ENCODE results near the gene TUBB3. TPM values are rescaled to one million over a fixed set of nuclear protein-coding genes. Genes with fewer than 3 reads are reported as not detected.
"Not testable (repeated sequence)": the region's sequence is repeated elsewhere in the genome, so short reads cannot be mapped to it uniquely, and the experiment has no call there.

TUBB3 gene
- total and polyA plus RNA-seq, 7 donors, result 0.46 to 35.0 (median 23.5) TPM

DNA sequence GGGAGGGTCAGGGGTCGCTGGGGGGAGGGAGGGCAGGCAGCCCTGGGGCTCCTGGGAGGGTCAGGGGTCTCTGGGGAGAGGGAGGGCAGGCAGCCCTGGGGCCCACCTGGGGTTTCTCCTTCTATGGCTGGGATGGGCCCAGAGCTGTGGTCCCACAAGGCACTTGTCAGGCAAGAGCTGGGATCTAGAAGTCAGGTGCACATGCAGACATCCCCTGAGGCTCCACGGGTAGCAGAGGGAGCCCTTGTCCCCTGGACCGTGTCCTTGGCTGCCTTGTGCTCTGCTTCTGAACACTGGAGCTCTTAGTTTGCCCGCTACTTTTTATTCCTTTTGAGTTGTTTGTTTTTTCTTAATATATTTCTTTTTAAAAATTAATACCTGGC lies 1.8 kb downstream of the TUBB3 start:
- H3K4me1 ChIP-seq, result peaks cover 0 to 58% (median 49%) of the 10 kb centered on the region in 4 donors
- intact Hi-C loops (cut with DNase I), result no loop called here

DNA sequence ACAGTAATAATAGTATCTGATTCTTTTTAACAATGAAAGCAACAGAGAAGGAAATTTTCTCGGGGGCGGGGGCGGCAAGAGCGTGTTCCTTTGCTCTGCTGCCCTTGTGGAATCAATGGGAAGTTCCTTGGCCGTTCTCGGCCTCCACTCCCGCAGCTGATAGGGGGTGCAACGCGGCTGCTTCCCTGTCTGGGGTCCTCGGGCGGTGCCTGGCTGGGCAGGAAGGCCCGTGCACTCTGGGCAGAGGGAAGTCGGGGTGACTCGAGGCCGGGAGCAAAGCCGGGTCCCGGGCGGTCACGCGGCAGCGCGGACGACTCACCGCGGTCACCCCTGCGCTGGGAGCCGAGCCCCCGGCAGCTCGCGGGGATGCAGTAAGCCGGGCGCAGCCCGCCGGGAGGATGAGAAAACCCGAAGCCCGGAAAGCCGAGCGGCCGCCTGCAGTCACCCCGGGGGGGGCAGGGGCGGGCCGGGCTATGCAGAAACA lies 2.5 kb downstream of the TUBB3 start:
- Histone ChIP-seq H3K4me3 (peak overlapping the region in 3 of 4 donors; percentile 23 to 50 (median 49)), H3K4me1 (peaks cover 0 to 57% (median 49%) of the 10 kb centered on the region in 4 donors), H3K36me3 (no peaks in the 10 kb centered on the region), H3K27ac (peak overlapping the region in 1 of 4 donors; percentile 40), H3K9me3 (no peaks in the 10 kb centered on the region), H3K27me3 (peaks cover 9 to 49% (median 30%) of the 10 kb centered on the region in 3 donors)
- DNase-seq, result no peak
- TF ChIP-seq EP300 (IDR thresholded peaks at IDR 0.05) (no peak), POLR2AphosphoS5 (IDR thresholded peaks at IDR 0.05) (no peak), POLR2A (IDR thresholded peaks at IDR 0.05) (no peak)
- TF ChIP-seq, protein P1, sequence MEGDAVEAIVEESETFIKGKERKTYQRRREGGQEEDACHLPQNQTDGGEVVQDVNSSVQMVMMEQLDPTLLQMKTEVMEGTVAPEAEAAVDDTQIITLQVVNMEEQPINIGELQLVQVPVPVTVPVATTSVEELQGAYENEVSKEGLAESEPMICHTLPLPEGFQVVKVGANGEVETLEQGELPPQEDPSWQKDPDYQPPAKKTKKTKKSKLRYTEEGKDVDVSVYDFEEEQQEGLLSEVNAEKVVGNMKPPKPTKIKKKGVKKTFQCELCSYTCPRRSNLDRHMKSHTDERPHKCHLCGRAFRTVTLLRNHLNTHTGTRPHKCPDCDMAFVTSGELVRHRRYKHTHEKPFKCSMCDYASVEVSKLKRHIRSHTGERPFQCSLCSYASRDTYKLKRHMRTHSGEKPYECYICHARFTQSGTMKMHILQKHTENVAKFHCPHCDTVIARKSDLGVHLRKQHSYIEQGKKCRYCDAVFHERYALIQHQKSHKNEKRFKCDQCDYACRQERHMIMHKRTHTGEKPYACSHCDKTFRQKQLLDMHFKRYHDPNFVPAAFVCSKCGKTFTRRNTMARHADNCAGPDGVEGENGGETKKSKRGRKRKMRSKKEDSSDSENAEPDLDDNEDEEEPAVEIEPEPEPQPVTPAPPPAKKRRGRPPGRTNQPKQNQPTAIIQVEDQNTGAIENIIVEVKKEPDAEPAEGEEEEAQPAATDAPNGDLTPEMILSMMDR (IDR thresholded peaks at IDR 0.05), result no peak
- intact Hi-C loops (cut with DNase I), result no loop called here
- WGBS, 2 donors, result 2% methylated on average over 42 of the region's 42 CpGs

More for the DNA sequence above, 1.8 kb downstream of the TUBB3 start:
- H3K4me3 ChIP-seq, result no peak overlapping the region
- no peaks in the 10 kb centered on the region for H3K9me3 ChIP-seq
- no peak overlapping the region for H3K27ac ChIP-seq
- no peak for DNase-seq
- H3K36me3 ChIP-seq, result no peaks in the 10 kb centered on the region
- WGBS, 2 donors, result 17 to 21% methylated on average over 4 of the region's 4 CpGs
- TF ChIP-seq POLR2AphosphoS5 (IDR thresholded peaks at IDR 0.05), result no peak
- TF ChIP-seq POLR2A (IDR thresholded peaks at IDR 0.05), result no peak
- TF ChIP-seq, protein P1 (IDR thresholded peaks at IDR 0.05), result no peak
- TF ChIP-seq EP300 (IDR thresholded peaks at IDR 0.05), result no peak
- H3K27me3 ChIP-seq, result peaks cover 9 to 46% (median 30%) of the 10 kb centered on the region in 3 donors

- WGBS, 2 donors, result 72 to 77% methylated on average over 16 of the region's 16 CpGs
Measured at GRCh38 chr16:89931305-89931896, 8.3 kb downstream of the TUBB3 start.

DNA sequence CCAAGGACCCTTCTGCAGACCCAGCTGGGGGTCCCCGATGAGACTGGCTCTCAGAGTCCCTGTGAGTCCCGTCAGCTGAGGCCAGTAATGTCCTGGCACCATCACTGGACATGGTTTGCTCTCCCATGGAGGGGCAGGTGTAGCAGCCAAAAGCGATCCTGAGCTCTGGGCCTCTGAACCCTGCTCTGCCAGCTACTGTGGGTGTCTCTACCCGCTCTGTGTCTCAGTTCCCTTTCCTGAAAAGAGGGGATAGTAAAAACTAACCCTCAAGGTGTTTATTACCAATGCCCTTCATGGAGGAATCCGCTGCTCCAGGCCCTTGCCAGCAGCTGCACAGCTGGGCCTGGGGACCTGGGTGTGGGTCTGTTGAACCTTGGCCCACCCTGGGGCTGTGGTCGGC lies 8.8 kb downstream of the TUBB3 start:
- H3K27me3 ChIP-seq, result peaks cover 0 to 9% (median 4%) of the 10 kb centered on the region in 3 donors
- TF ChIP-seq POLR2A (IDR thresholded peaks at IDR 0.05), result no peak
- no peak for TF ChIP-seq POLR2AphosphoS5 (IDR thresholded peaks at IDR 0.05)
- TF ChIP-seq EP300 (IDR thresholded peaks at IDR 0.05), result no peak
- TF ChIP-seq, protein P1 (IDR thresholded peaks at IDR 0.05), result no peak
- intact Hi-C loops (cut with DNase I), result no loop called here
- no peaks in the 10 kb centered on the region for H3K4me1 ChIP-seq
- H3K4me3 ChIP-seq, result no peak overlapping the region
- H3K36me3 ChIP-seq, result no peaks in the 10 kb centered on the region
- H3K27ac ChIP-seq, result no peak overlapping the region
- H3K9me3 ChIP-seq, result no peaks in the 10 kb centered on the region
- 81 to 89% methylated on average over 6 of the region's 6 CpGs for WGBS, 2 donors
- DNase-seq, result no peak

More at GRCh38 chr16:89931305-89931896, 8.3 kb downstream of the TUBB3 start:
- H3K9me3 ChIP-seq, result no peaks in the 10 kb centered on the region
- H3K4me3 ChIP-seq, result no peak overlapping the region
- no peak overlapping the region for H3K27ac ChIP-seq
- TF ChIP-seq EP300 (IDR thresholded peaks at IDR 0.05), result no peak
- TF ChIP-seq POLR2AphosphoS5 (IDR thresholded peaks at IDR 0.05), result no peak
- H3K4me1 ChIP-seq, result peaks cover 0 to 3% (median 3%) of the 10 kb centered on the region in 4 donors
- H3K36me3 ChIP-seq, result no peaks in the 10 kb centered on the region
- intact Hi-C loops (cut with DNase I), result no loop called here
- DNase-seq, result no peak
- H3K27me3 ChIP-seq, result peaks cover 0 to 14% (median 4%) of the 10 kb centered on the region in 3 donors

DNA sequence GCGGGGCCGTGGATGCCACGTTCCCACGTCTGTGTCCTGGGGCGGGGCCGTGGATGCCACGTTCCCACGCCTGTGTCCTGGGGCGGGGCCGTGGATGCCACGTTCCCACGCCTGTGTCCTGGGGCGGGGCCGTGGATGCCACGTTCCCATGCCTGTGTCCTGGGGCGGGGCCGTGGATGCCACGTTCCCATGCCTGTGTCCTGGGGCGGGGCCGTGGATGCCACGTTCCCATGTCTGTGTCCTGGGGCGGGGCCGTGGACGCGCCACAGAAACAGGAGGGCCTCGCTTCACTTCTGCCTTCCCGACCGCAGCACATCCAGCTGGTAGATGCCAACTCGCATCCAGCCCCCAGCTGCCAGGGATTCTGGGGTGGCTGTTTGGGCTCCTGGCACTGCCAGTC lies 10.9 kb downstream of the TUBB3 start:
- H3K9me3 ChIP-seq; intact Hi-C loops (cut with DNase I); H3K4me1 ChIP-seq; H3K27ac ChIP-seq; H3K27me3 ChIP-seq; H3K36me3 ChIP-seq; H3K4me3 ChIP-seq; DNase-seq: not testable (repeated sequence)
- 82 to 94% methylated on average over 29 of the region's 29 CpGs for WGBS, 2 donors
